DND-41 (cell line): ENCODE results near the gene DENND2A.

Experiments
- CTCF ChIP-seq: IDR thresholded peaks from 2 replicates; pipeline ENCODE4 v1.5.1; 2012; ENCODE audit warnings: borderline replicate concordance, low read length, moderate library complexity, mild to moderate bottlenecking; ENCODE audit not compliant: poor library complexity, severe bottlenecking; ENCODE audit errors: extremely low read depth
- EZH2 ChIP-seq: IDR thresholded peaks from 3 replicates; pipeline ENCODE4 v1.6.1; 2012; ENCODE audit warnings: borderline replicate concordance, low read depth, mild to moderate bottlenecking, moderate library complexity, low read length, inconsistent platforms; ENCODE audit not compliant: severe bottlenecking

GRCh38 chr7:140594131-140594691 is 46.4 kb downstream of the DENND2A start:
- TF ChIP-seq EZH2, result no peak
- TF ChIP-seq CTCF, result no peak
